ENCODE results near the gene RIT2. TPM values are rescaled to one million over a fixed set of nuclear protein-coding genes. Genes with fewer than 3 reads are reported as not detected.

The RIT2 gene
- total and polyA plus RNA-seq, 2 experiments from 2014 or later: not detected

GRCh38 chr18:43061318-43061717, 54.2 kb downstream of the RIT2 start:
- TF ChIP-seq CTCF (IDR thresholded peaks at IDR 0.05; ENCODE audit: low read depth, low read length): no peak
- no peak for DNase-seq (ENCODE audit: low read depth in 1 of 2, low spot score in 1 of 2)

GRCh38 chr18:43060020-43060419, 55.5 kb downstream of the RIT2 start:
- no peaks in the 10 kb centered on the region for H3K27me3 ChIP-seq
- H3K27ac ChIP-seq: no peak overlapping the region
- no peaks in the 10 kb centered on the region for H3K36me3 ChIP-seq
- H3K4me3 ChIP-seq: no peak overlapping the region
- TF ChIP-seq CTCF (IDR thresholded peaks at IDR 0.05; ENCODE audit: low read depth, low read length): no peak
- no peaks in the 10 kb centered on the region for H3K9me3 ChIP-seq (ENCODE audit: low read depth)
- no peaks in the 10 kb centered on the region for H3K4me1 ChIP-seq (ENCODE audit: low read depth)
- DNase-seq (ENCODE audit: low read depth in 1 of 2, low spot score in 1 of 2): peak in 1 of 2 donors; percentile 52

More at GRCh38 chr18:43061318-43061717, 54.2 kb downstream of the RIT2 start:
- Histone ChIP-seq H3K4me1 (ENCODE audit: low read depth) (no peaks in the 10 kb centered on the region), H3K27me3 (no peaks in the 10 kb centered on the region), H3K9me3 (ENCODE audit: low read depth) (no peaks in the 10 kb centered on the region), H3K36me3 (no peaks in the 10 kb centered on the region), H3K4me3 (no peak overlapping the region), H3K27ac (no peak overlapping the region)

- H3K9me3 ChIP-seq (ENCODE audit: low read depth): no peaks in the 10 kb centered on the region
- DNase-seq (ENCODE audit: low read depth in 1 of 2, low spot score in 1 of 2): no peak
- no peak overlapping the region for H3K27ac ChIP-seq
- H3K4me1 ChIP-seq (ENCODE audit: low read depth): no peaks in the 10 kb centered on the region
- no peaks in the 10 kb centered on the region for H3K36me3 ChIP-seq
- no peak for TF ChIP-seq CTCF (IDR thresholded peaks at IDR 0.05; ENCODE audit: low read depth, low read length)
- no peak overlapping the region for H3K4me3 ChIP-seq
- H3K27me3 ChIP-seq: no peaks in the 10 kb centered on the region
These were observed 60.5 kb downstream of the RIT2 start for GRCh38 chr18:43054815-43055519.

GRCh38 chr18:43049021-43049420, 66.5 kb downstream of the RIT2 start:
- no peaks in the 10 kb centered on the region for H3K27me3 ChIP-seq
- no peaks in the 10 kb centered on the region for H3K9me3 ChIP-seq (ENCODE audit: low read depth)
- H3K4me1 ChIP-seq (ENCODE audit: low read depth): no peaks in the 10 kb centered on the region
- TF ChIP-seq CTCF (IDR thresholded peaks at IDR 0.05; ENCODE audit: low read depth, low read length): no peak
- H3K36me3 ChIP-seq: no peaks in the 10 kb centered on the region
- H3K4me3 ChIP-seq: no peak overlapping the region
- peak in 1 of 2 donors; percentile 92 for DNase-seq (ENCODE audit: low read depth in 1 of 2, low spot score in 1 of 2)
- no peak overlapping the region for H3K27ac ChIP-seq

- no peak overlapping the region for H3K27ac ChIP-seq
- no peaks in the 10 kb centered on the region for H3K4me1 ChIP-seq (ENCODE audit: low read depth)
- no peaks in the 10 kb centered on the region for H3K27me3 ChIP-seq
- no peak for DNase-seq (ENCODE audit: low read depth in 1 of 2, low spot score in 1 of 2)
- no peak overlapping the region for H3K4me3 ChIP-seq
- no peaks in the 10 kb centered on the region for H3K9me3 ChIP-seq (ENCODE audit: low read depth)
- no peak for TF ChIP-seq CTCF (IDR thresholded peaks at IDR 0.05; ENCODE audit: low read depth, low read length)
- H3K36me3 ChIP-seq: no peaks in the 10 kb centered on the region
These were observed 69.2 kb downstream of the RIT2 start for GRCh38 chr18:43046322-43046721.
